HL-60 (cell line): ENCODE data around the gene ZDHHC19.

ENCODE experiments used
- CTCF ChIP-seq: IDR thresholded peaks from one replicate; pipeline ENCODE4 v1.5.1; 2011; ENCODE audit warnings: low read length, control low read depth, inconsistent platforms; ENCODE audit not compliant: insufficient read depth
- GABPA ChIP-seq: IDR thresholded peaks from 2 replicates; pipeline ENCODE4 v1.6.1; 2012; ENCODE audit warnings: low read depth
- POLR2AphosphoS5 ChIP-seq: IDR thresholded peaks from 2 replicates; pipeline ENCODE4 v1.6.1; 2012; ENCODE audit warnings: low read depth
- REST ChIP-seq: IDR thresholded peaks from 2 replicates; pipeline ENCODE4 v1.6.1; 2012; ENCODE audit warnings: low read depth; ENCODE audit not compliant: insufficient replicate concordance

GRCh38 chr3:196178993-196179379 is 32.2 kb downstream of the ZDHHC19 start:
- TF ChIP-seq CTCF = no peak
- TF ChIP-seq POLR2AphosphoS5 = no peak
- no peak for TF ChIP-seq REST
- TF ChIP-seq GABPA = no peak
